Dendritic cell treated with granulocyte-macrophage colony-stimulating factor and Interleukin-4, amounts not matched to agents 40 ng/mL and 50 ng/mL, for 4 days (primary cell): ENCODE measurements around the gene PRKCA.
"Not testable (repeated sequence)": the region's sequence is repeated elsewhere in the genome, so short reads cannot be mapped to it uniquely, and the experiment has no call there.

Experiments used
- H3K27ac Mint-ChIP-seq: one replicate; pipeline ENCODE4 v1.8.0; 2022; ENCODE audit warnings: mild to moderate bottlenecking, mixed read lengths
- H3K27me3 Mint-ChIP-seq: one replicate; pipeline ENCODE4 v1.8.0; 2022; ENCODE audit warnings: mild to moderate bottlenecking, mixed read lengths
- H3K36me3 Mint-ChIP-seq: one replicate; pipeline ENCODE4 v1.8.0; 2022; ENCODE audit warnings: low read depth, mixed read lengths
- H3K4me1 Mint-ChIP-seq: one replicate; pipeline ENCODE4 v1.8.0; 2022; ENCODE audit warnings: low read depth, mixed read lengths
- H3K4me3 Mint-ChIP-seq: one replicate; pipeline ENCODE4 v1.8.0; 2022; ENCODE audit warnings: mild to moderate bottlenecking, moderate library complexity, mixed read lengths
- H3K9me3 Mint-ChIP-seq: one replicate; pipeline ENCODE4 v1.8.0; 2022; ENCODE audit warnings: mixed read lengths
- intact Hi-C: fragments of 100-400 bp; cut with micrococcal nuclease; formaldehyde crosslinking; loops from one replicate; pipeline ENCODE4 v1.15.0; 2022

The PRKCA gene

DNA sequence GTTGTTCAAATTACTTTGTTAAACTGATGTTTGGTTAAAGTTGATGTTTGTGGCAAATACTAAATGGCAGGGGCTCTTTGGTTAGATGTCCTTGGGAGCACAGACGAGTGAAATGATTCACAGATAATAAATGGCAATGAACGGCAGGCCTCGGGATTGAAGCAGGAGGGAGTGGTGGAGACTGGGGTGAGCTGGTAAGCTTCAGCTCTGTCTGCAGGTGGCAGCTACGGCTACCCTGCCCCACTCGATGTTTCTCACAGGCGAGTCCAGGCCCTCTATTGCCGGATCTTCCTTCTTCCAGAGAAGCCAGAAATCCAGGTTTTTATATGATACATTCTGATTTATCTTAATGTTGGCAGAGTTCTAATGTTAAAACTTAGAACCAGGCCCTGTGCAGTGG lies 387.8 kb downstream of the PRKCA start:
- H3K36me3 Mint-ChIP-seq = peaks cover 47% of the 10 kb centered on the region
- H3K4me3 Mint-ChIP-seq = no peak overlapping the region
- H3K27me3 Mint-ChIP-seq = no peaks in the 10 kb centered on the region
- peaks cover 16% of the 10 kb centered on the region for H3K4me1 Mint-ChIP-seq
- intact Hi-C loops = no loop called here
- H3K9me3 Mint-ChIP-seq = no peaks in the 10 kb centered on the region
- H3K27ac Mint-ChIP-seq = no peak overlapping the region

GRCh38 chr17:66691644-66692420 lies 389.4 kb downstream of the PRKCA start:
- H3K27ac Mint-ChIP-seq = peak overlapping the region; percentile 51

GRCh38 chr17:66692421-66692690 lies 389.9 kb downstream of the PRKCA start:
- H3K4me3 Mint-ChIP-seq = no peak overlapping the region
- H3K27ac Mint-ChIP-seq = no peak overlapping the region
- H3K9me3 Mint-ChIP-seq = peaks cover 7% of the 10 kb centered on the region
- H3K4me1 Mint-ChIP-seq = peaks cover 16% of the 10 kb centered on the region
- peaks cover 55% of the 10 kb centered on the region for H3K36me3 Mint-ChIP-seq
- no peaks in the 10 kb centered on the region for H3K27me3 Mint-ChIP-seq
- intact Hi-C loops = no loop called here

More at GRCh38 chr17:66691644-66692420, 389.4 kb downstream of the PRKCA start:
- intact Hi-C loops = no loop called here
- Mint-ChIP-seq H3K36me3 (peaks cover 55% of the 10 kb centered on the region), H3K9me3 (peaks cover 2% of the 10 kb centered on the region), H3K4me3 (no peak overlapping the region), H3K4me1 (peaks cover 16% of the 10 kb centered on the region), H3K27me3 (no peaks in the 10 kb centered on the region)

GRCh38 chr17:66695098-66695497 lies 392.7 kb downstream of the PRKCA start:
- no peaks in the 10 kb centered on the region for H3K27me3 Mint-ChIP-seq
- no peak overlapping the region for H3K4me3 Mint-ChIP-seq
- peaks cover 47% of the 10 kb centered on the region for H3K36me3 Mint-ChIP-seq
- intact Hi-C loops = no loop called here
- peaks cover 23% of the 10 kb centered on the region for H3K9me3 Mint-ChIP-seq
- peaks cover 10% of the 10 kb centered on the region for H3K4me1 Mint-ChIP-seq
- H3K27ac Mint-ChIP-seq = no peak overlapping the region

- Mint-ChIP-seq H3K27me3 (no peaks in the 10 kb centered on the region), H3K27ac (no peak overlapping the region), H3K4me1 (no peaks in the 10 kb centered on the region), H3K36me3 (peaks cover 40% of the 10 kb centered on the region), H3K9me3 (peaks cover 23% of the 10 kb centered on the region), H3K4me3 (no peak overlapping the region)
- intact Hi-C loops = no loop called here
These were observed 395.9 kb downstream of the PRKCA start for GRCh38 chr17:66698270-66698669.

DNA sequence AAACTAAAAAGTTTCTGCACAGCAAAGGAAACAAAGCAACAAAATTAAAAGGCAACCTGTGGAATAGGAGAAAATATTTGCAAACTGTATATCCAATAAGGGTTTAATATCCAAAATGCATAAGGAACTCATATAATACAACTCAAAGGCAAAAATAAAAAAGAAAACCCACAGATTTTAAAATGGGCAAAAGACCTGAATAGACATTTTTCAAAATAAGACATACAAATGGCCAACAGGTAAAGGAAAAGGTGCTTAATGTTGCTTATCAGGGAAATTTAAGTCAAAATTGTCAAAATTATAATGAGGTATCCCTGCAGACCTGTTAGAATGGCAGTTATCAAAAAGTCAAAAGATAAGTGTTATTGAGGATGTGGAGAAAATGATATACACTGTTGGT lies 399.0 kb downstream of the PRKCA start:
- Mint-ChIP-seq H3K9me3 (peaks cover 23% of the 10 kb centered on the region), H3K27ac (no peak overlapping the region), H3K36me3 (peaks cover 22% of the 10 kb centered on the region), H3K27me3 (no peaks in the 10 kb centered on the region), H3K4me1 (no peaks in the 10 kb centered on the region), H3K4me3 (no peak overlapping the region)
- intact Hi-C loops = no loop called here

- no peaks in the 10 kb centered on the region for H3K27me3 Mint-ChIP-seq
- H3K4me1 Mint-ChIP-seq = no peaks in the 10 kb centered on the region
- H3K4me3 Mint-ChIP-seq = no peak overlapping the region
- peaks cover 16% of the 10 kb centered on the region for H3K9me3 Mint-ChIP-seq
- intact Hi-C loops = no loop called here
- H3K27ac Mint-ChIP-seq = no peak overlapping the region
- peaks cover 13% of the 10 kb centered on the region for H3K36me3 Mint-ChIP-seq
These were observed 399.9 kb downstream of the PRKCA start for GRCh38 chr17:66702106-66702936.

DNA sequence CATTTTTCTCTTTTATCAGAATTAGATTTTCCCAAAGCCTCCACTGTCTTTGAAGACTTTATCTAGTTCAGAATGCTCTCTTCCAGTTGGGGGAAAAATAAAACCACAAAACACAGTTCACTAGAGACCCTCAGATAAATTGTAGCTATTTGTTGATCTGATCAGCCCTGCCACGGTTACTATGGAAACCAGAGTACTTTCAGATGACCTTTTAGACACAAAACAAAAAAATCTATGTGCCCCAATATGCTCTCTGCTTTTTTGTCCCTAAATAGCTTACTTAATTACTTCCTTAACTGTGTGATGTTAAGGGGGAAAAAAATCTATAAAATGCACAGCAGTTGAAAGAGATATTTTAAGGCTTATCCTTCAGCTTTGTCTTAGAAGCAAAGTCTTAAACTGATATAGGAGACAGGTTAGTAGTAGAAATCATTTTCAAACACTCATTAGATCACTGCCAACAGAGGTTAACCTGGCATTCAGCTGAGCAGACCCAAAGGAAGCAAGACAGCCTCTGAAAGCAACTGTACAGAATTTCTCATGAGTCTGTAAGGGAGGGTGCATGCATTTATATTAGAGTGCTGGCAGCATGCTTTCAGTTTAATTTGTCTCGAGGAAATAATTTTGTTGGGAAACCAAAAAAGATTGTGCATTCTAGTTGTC lies 402.6 kb downstream of the PRKCA start:
- H3K27ac Mint-ChIP-seq = no peak overlapping the region
- H3K36me3 Mint-ChIP-seq = no peaks in the 10 kb centered on the region
- no peaks in the 10 kb centered on the region for H3K9me3 Mint-ChIP-seq
- no peaks in the 10 kb centered on the region for H3K4me1 Mint-ChIP-seq
- no peak overlapping the region for H3K4me3 Mint-ChIP-seq
- H3K27me3 Mint-ChIP-seq = no peaks in the 10 kb centered on the region
- intact Hi-C loops = no loop called here

- Mint-ChIP-seq H3K27ac (no peak overlapping the region), H3K9me3 (no peaks in the 10 kb centered on the region), H3K27me3 (no peaks in the 10 kb centered on the region), H3K4me3 (no peak overlapping the region), H3K4me1 (no peaks in the 10 kb centered on the region), H3K36me3 (no peaks in the 10 kb centered on the region)
- intact Hi-C loops = no loop called here
These were observed 404.5 kb downstream of the PRKCA start for GRCh38 chr17:66706851-66707450.

DNA sequence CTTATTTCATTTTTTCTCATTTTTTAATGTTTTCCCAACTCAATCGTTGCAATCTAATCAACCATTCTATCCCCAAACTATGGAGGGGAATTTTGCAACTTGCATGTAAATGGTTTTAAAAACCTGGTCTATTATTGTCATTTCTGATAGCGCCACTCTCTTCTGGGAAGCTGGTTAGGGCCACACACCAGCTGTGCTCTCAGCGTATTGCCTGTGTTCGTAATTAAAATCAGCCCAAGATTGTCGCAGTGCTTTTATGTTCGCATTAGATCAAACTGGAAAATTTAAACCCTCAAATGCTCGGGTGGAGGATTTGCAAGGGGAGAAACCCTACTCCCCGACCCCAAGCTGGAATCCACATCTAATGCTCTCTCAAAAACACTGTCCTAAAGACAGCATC lies 409.0 kb downstream of the PRKCA start:
- intact Hi-C loops = no loop called here
- Mint-ChIP-seq H3K9me3 (no peaks in the 10 kb centered on the region), H3K27me3 (no peaks in the 10 kb centered on the region), H3K27ac (no peak overlapping the region), H3K36me3 (no peaks in the 10 kb centered on the region), H3K4me1 (no peaks in the 10 kb centered on the region), H3K4me3 (no peak overlapping the region)

- Mint-ChIP-seq H3K4me1 (no peaks in the 10 kb centered on the region), H3K9me3 (no peaks in the 10 kb centered on the region), H3K27ac (no peak overlapping the region), H3K4me3 (no peak overlapping the region), H3K36me3 (peaks cover 3% of the 10 kb centered on the region), H3K27me3 (no peaks in the 10 kb centered on the region)
- intact Hi-C loops = no loop called here
These were observed 409.5 kb downstream of the PRKCA start for GRCh38 chr17:66711881-66712321.

GRCh38 chr17:66712453-66712852 lies 410.0 kb downstream of the PRKCA start:
- intact Hi-C loops = no loop called here
- Mint-ChIP-seq H3K36me3 (peaks cover 7% of the 10 kb centered on the region), H3K4me1 (no peaks in the 10 kb centered on the region), H3K9me3 (no peaks in the 10 kb centered on the region), H3K27ac (no peak overlapping the region), H3K27me3 (no peaks in the 10 kb centered on the region), H3K4me3 (no peak overlapping the region)

DNA sequence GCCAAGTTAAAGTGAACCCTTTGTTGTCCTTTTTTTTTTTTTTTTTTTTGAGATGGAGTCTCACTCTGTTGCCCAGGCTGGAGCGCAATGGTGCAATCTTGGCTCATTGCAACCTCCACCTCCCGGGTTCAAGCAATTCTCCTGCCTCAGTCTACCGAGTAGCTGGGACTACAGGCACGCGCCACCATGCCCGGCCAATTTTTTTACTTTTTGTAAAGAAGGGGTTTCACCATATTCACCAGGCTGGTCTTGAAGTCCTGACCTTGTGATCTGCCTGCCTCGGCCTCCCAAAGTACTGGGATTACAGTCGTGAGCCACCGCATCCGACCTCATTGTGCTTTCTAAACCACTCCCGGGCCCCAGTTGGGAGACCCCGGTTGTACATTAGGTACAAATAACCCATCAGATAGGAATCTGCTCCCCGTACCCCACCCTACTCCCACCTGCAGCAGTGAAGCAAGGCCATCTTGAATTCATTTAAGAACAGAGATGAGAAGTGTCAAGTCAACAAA lies 410.7 kb downstream of the PRKCA start:
- intact Hi-C loops, H3K27ac Mint-ChIP-seq, H3K4me1 Mint-ChIP-seq, H3K36me3 Mint-ChIP-seq, H3K4me3 Mint-ChIP-seq, H3K27me3 Mint-ChIP-seq, H3K9me3 Mint-ChIP-seq: not testable (repeated sequence)
